GM18909 (cell line): ENCODE measurements around the gene ESM1.
"Not testable (repeated sequence)": the region's sequence is repeated elsewhere in the genome, so short reads cannot be mapped to it uniquely, and the experiment has no call there.

ENCODE experiments used
- ATAC-seq: cut with Tn5 transposase; IDR thresholded peaks from one replicate; pipeline ENCODE4 v1.9.1; 2021; ENCODE audit warnings: mild to moderate bottlenecking; ENCODE audit not compliant: unreplicated experiment, poor library complexity

The ESM1 gene

GRCh38 chr5:54985301-54986268 is at the start of gene ESM1:
Gene ESM1 (minus strand): TSS chr5:54985593. CDS start chr5:54985517, 76 bp downstream.
- ATAC-seq, result no peak

- no peak for ATAC-seq
Measured at GRCh38 chr5:55033568-55033967, 48.2 kb upstream of the ESM1 start.

DNA sequence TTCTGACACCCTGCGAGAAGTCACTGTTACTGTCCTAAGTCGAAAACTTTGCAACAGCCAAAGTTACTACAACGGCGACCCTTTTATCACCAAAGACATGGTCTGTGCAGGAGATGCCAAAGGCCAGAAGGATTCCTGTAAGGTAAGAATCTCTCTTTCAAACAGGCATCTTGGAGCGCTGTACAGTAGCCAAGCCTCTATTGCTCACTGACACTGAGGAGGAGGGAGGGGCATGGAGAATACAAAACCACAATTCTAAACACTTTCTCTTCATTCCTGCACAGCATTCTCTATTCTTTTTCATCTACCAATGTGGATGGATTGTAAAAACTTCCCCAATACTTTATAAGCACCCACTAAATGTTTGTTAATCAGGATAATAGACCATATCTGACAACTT is 46.1 kb upstream of the ESM1 start:
- ATAC-seq, result no peak

GRCh38 chr5:55030676-55031369 is 45.4 kb upstream of the ESM1 start:
- no peak for ATAC-seq

DNA sequence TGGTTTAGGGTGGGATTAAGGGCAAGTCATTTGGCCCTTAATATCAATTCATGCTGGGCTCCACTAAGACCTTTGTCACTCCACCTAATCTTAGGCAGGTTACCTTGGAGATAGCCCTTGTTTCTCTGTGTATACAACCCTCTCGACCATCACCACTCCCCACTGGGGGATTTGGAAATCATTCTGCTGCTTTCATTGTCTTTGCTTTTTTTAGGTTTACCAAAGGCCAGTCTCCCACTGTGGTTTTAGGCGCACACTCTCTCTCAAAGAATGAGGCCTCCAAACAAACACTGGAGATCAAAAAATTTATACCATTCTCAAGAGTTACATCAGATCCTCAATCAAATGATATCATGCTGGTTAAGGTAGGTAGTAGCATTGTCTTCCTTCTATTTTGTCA is 44.8 kb upstream of the ESM1 start:
- no peak for ATAC-seq

GRCh38 chr5:55027595-55027994 is 42.2 kb upstream of the ESM1 start:
- no peak for ATAC-seq

GRCh38 chr5:55022450-55022849 is 37.1 kb upstream of the ESM1 start:
- ATAC-seq, result no peak

GRCh38 chr5:55021821-55022220 is 36.4 kb upstream of the ESM1 start:
- ATAC-seq, result no peak

DNA sequence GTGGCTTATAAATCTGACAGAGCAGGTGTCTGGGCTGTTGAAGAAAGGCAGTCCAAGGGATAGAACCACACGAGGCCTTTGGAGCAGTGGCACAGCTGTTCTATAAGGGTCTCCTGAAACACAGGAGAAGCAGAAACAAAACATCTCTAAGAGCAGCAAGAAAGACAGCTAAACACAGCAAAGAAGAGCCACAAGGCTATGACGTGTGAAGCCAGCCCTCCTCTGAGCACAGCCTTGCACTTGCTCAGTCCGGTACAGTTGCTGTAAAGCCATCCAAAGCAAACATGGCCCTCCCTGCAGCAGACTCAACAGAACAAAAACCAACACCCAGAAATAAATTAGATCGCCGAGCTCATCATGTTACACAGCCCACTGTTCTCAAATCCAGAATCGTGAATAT is 36.0 kb upstream of the ESM1 start:
- no peak for ATAC-seq

DNA sequence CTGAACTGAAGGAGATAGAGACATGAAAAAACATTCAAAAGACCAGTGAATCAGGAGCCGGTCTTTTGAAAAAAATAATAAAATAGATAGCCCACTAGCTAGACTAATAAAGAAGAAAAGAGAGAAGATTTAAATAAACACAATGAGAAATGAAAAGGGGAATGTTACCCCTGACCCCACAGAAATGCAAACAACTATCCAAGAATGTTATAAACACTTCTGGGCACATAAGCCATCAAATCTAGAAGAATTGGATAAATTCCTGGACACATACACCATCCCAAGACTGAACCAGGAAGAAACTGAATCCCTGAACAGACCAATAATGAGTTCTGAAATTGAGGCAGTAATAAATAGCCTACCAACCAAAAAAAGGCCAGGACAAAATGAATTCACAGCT is 24.8 kb upstream of the ESM1 start:
- not testable (repeated sequence) for ATAC-seq

DNA sequence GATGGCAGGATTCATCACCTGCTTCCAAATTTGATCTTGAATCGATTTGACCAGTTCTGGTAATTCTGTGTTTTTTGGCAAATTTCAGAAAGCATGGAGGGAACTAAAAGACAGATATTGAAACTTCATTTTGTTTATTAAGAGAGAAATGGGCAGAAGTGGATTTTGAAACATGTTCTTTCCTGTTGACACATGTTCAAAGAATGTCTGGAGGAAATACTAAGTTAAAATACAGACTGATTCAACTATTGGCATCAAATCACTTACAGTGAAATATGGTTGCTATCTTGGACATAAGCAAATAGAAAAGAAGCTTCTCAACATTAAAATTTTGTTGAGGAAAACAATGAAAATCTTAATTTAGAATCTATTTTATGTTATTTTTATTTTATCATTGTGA is 19.3 kb upstream of the ESM1 start:
- no peak for ATAC-seq

DNA sequence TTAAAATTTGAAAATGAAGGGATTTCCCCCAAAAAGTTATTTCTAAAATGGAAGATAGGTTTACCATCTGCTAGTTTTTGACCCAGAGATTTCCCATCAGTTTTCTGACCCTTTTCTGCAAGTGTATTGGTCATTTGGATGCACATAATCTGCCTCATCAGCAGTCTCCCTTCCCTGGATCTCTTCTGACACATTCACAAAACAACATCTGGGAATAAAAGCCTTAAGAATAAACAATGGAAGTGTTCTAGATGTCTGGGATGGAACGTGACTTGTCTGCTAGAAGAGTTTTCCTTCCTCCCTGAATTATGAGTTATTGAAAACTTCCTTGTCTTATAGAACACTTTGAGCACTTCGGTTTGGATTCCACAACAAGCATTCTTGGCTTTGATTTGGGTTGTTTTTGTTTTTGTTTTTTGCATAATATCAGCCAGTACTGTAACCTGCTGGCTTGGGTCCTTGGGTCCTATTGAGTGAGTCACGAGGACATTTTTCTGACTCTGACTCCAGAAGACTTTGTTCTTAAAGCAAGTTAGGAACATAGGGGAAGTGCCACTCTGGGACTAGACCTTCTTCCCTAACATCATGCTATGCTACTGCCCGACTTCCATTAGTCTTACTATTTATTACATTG is 18.2 kb upstream of the ESM1 start:
- ATAC-seq, result no peak

DNA sequence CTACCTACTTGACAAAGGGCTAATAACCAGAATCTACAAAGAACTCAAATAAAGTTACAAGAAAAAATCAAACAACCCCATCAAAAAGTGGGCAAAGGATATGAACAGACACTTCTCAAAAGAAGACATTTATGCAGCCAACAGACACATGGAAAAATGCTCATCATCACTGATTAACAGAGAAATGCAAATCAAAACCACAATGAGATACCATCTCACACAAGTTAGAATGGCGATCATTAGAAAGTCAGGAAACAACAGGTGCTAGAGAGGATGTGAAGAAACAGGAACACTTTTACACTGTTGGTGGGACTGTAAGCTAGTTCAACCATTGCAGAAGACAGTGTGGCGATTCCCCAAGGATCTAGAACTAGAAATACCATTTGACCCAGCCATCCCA is 16.8 kb upstream of the ESM1 start:
- not testable (repeated sequence) for ATAC-seq

DNA sequence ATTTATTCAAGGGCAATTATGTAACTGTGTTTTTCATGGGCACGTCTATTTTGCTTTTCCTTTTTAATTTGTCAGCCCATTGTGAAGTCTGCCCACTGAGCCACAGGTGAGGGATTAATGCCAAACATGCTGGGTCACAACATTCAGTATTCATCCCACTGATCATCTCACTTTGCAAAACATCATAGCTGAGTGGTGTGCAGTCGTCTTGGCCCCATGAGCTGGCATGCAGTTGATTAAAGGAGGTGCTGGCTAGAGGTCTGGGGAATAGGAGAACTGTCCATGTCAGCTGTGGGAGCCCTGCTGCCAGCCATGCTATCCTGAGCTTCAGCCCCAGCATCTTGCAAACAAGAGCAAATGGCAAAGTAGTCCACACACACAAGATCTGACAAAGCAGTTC is 11.7 kb upstream of the ESM1 start:
- no peak for ATAC-seq

- ATAC-seq, result no peak
Measured at GRCh38 chr5:54996466-54996865, 11.1 kb upstream of the ESM1 start.

- ATAC-seq, result no peak
Measured at GRCh38 chr5:54995168-54995567, 9.8 kb upstream of the ESM1 start.

- no peak for ATAC-seq
Measured at GRCh38 chr5:54994628-54995027, 9.2 kb upstream of the ESM1 start.

- ATAC-seq, result no peak
Measured at GRCh38 chr5:54993318-54993717, 7.9 kb upstream of the ESM1 start.

GRCh38 chr5:54991416-54991815 is 6.0 kb upstream of the ESM1 start:
- no peak for ATAC-seq

GRCh38 chr5:54990841-54991258 is 5.5 kb upstream of the ESM1 start:
- ATAC-seq, result no peak

- ATAC-seq, result no peak
Measured at GRCh38 chr5:54988817-54989216, 3.4 kb upstream of the ESM1 start.
